MCF 10A (cell line): ENCODE data around the gene CA9. TPM values are rescaled to one million over a fixed set of nuclear protein-coding genes. Genes with fewer than 3 reads are reported as not detected.

Experiments
- BruUV-seq: library from RNA; stranded (reverse); fragments of 400-500 nt; replicated peaks from 2 replicates; lab custom pipeline; 2021; lab: Mats Ljungman, UMichigan
- CTCF ChIA-PET: fragments of 300-600 bp; sonication (Branson Sonifier 250); formaldehyde crosslinking; extraction: SDS; loops from one replicate; lab custom pipeline; 2021; ENCODE audit warnings: antibody characterized with exemption, inconsistent platforms; lab: Yijun Ruan, JAX
- POLR2A ChIA-PET: fragments of 300-600, 350-650 bp; sonication (Branson Sonifier 250); formaldehyde crosslinking; extraction: SDS; loops from one replicate; lab custom pipeline; 2020; ENCODE audit warnings: antibody characterized with exemption, inconsistent platforms; lab: Yijun Ruan, JAX
- DNase-seq: peaks from one replicate; pipeline ENCODE4 v3.0.0-alpha.2; 2018; ENCODE audit not compliant: unreplicated experiment
- H3K27ac Mint-ChIP-seq: one replicate; pipeline ENCODE4 v1.8.0; 2022; ENCODE audit warnings: mild to moderate bottlenecking, low read depth, mixed read lengths; ENCODE audit not compliant: unreplicated experiment
- H3K27me3 Mint-ChIP-seq: one replicate; pipeline ENCODE4 v1.8.0; 2022; ENCODE audit warnings: mixed read lengths; ENCODE audit not compliant: insufficient read depth, unreplicated experiment
- H3K36me3 Mint-ChIP-seq: one replicate; pipeline ENCODE4 v1.8.0; 2022; ENCODE audit warnings: mild to moderate bottlenecking, moderate library complexity, mixed read lengths; ENCODE audit not compliant: insufficient read depth, unreplicated experiment
- H3K4me1 Mint-ChIP-seq: one replicate; pipeline ENCODE4 v1.8.0; 2022; ENCODE audit warnings: mixed read lengths; ENCODE audit not compliant: insufficient read depth, unreplicated experiment
- H3K4me3 Mint-ChIP-seq: one replicate; pipeline ENCODE4 v1.8.0; 2022; ENCODE audit warnings: mild to moderate bottlenecking, moderate library complexity, mixed read lengths; ENCODE audit not compliant: unreplicated experiment
- H3K9me3 Mint-ChIP-seq: one replicate; pipeline ENCODE4 v1.8.0; 2022; ENCODE audit warnings: mixed read lengths; ENCODE audit not compliant: unreplicated experiment
- intact Hi-C: fragments of 100-400 bp; cut with micrococcal nuclease; formaldehyde crosslinking; loops from 2 replicates; pipeline ENCODE4 v1.14.1; 2022
- total RNA-seq: library from RNA; stranded (reverse); gene quantifications from 2 replicates; pipeline ENCODE4 v1.2.3, GENCODE V29; 2022
- TF ChIP-seq, protein P1 (sequence below): fragments of 200-600 bp; IDR thresholded peaks from one replicate; pipeline ENCODE4 v1.8.0; 2022; ENCODE audit warnings: antibody characterized with exemption, mild to moderate bottlenecking; ENCODE audit not compliant: unreplicated experiment

The CA9 gene
- total RNA-seq, 1 experiment from 2014 or later: not detected

DNA sequence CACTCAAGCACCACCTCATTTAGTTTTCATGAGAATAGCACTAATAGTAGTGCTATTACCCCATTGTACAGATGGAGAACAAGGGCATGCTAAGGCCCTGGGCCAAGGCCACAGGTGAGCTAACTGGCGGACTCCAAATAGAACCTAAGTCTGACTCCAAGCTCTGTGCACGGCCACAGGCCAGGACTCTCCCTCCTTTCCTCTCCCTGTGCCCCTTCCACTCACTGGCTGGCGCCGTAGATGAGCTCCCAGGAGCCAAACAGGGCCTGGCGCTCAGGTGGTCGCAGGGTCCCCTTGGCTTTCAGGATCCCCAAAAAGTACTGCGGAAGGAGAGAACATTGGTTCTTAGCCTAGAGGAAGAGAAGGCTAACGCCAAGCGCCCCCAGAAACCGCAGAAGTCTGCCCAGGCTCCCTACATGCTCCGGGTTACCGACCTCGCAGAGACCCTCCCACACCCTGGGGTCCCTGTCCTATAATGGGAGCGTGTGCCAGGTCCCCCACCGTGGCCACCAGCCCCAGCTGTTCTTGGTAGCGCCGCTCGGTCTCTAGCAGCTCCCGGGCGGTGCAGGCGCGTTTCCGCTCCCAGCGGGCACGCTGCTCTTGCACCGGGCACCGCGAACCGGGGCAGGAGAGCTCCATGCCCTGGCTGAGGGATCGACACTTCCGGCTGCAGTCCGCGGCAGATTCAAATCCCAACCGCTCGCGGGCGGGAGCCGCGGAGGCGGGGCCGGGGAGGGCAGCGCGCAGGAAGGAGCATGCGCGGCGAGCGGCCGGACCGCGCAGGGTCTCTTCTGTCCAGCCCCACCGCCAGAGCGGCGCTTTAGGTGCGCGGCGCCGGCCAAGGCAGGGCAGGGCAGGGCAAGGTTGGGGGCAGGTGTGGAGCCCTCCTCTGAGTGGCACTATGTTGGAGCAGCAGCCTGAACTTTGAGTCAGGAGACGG is 8.9 kb upstream of the CA9 start, which contains the start of gene ARHGEF39:
TSS of gene ARHGEF39 (minus strand) at position 665 of the 940 bp plus-strand sequence. CDS start at position 639, 26 bp downstream.
- H3K4me3 Mint-ChIP-seq: peak within 1 kb of the TSS; percentile 86
- DNase-seq: peak; percentile 83
- no peaks in the 10 kb centered on the region for H3K9me3 Mint-ChIP-seq
- TSS peak; percentile 47 for BruUV-seq
- H3K27me3 Mint-ChIP-seq: no peaks in the 10 kb centered on the region
- TF ChIP-seq, protein P1, sequence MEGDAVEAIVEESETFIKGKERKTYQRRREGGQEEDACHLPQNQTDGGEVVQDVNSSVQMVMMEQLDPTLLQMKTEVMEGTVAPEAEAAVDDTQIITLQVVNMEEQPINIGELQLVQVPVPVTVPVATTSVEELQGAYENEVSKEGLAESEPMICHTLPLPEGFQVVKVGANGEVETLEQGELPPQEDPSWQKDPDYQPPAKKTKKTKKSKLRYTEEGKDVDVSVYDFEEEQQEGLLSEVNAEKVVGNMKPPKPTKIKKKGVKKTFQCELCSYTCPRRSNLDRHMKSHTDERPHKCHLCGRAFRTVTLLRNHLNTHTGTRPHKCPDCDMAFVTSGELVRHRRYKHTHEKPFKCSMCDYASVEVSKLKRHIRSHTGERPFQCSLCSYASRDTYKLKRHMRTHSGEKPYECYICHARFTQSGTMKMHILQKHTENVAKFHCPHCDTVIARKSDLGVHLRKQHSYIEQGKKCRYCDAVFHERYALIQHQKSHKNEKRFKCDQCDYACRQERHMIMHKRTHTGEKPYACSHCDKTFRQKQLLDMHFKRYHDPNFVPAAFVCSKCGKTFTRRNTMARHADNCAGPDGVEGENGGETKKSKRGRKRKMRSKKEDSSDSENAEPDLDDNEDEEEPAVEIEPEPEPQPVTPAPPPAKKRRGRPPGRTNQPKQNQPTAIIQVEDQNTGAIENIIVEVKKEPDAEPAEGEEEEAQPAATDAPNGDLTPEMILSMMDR: no peak
- H3K4me1 Mint-ChIP-seq: peaks cover 21% of the 10 kb centered on the region
- CTCF ChIA-PET: interaction anchor here (0.6 to 11.0 kb wide), 12 partner anchors 9 to 290 kb away, joined by 3 to 119 read pairs (median 4); partner anchors contain the start of genes CREB3, TLN1 and TPM2
- intact Hi-C loops: no loop called here
- H3K36me3 Mint-ChIP-seq: peaks cover 20% of the 10 kb centered on the region
- POLR2A ChIA-PET: interaction anchor here (0.6 to 4.0 kb wide), 18 partner anchors 9 to 619 kb away, joined by 3 to 29 read pairs (median 4); partner anchors contain the start of genes CA9, CREB3, GBA2 and RGP1
- H3K27ac Mint-ChIP-seq: no peak within 1 kb of the TSS

GRCh38 chr9:35665471-35665818 is 8.3 kb upstream of the CA9 start:
- Mint-ChIP-seq H3K27me3 (no peaks in the 10 kb centered on the region), H3K4me1 (peaks cover 18% of the 10 kb centered on the region), H3K27ac (no peak overlapping the region), H3K4me3 (peak overlapping the region; percentile 86), H3K9me3 (no peaks in the 10 kb centered on the region), H3K36me3 (peaks cover 20% of the 10 kb centered on the region)
- intact Hi-C loops: no loop called here
- BruUV-seq: no TSS peak
- ChIA-PET POLR2A (interaction anchor here (0.8 to 4.0 kb wide), 14 partner anchors 9 to 620 kb away, joined by 3 to 29 read pairs (median 4); partner anchors contain the start of genes CA9, CREB3, GBA2 and RGP1), CTCF (interaction anchor here (0.6 to 11.0 kb wide), 8 partner anchors 10 to 148 kb away, joined by 3 to 119 read pairs (median 4); partner anchors contain the start of genes CREB3, GBA2, RGP1 and TLN1)
- TF ChIP-seq, protein P1: no peak
- no peak for DNase-seq

DNA sequence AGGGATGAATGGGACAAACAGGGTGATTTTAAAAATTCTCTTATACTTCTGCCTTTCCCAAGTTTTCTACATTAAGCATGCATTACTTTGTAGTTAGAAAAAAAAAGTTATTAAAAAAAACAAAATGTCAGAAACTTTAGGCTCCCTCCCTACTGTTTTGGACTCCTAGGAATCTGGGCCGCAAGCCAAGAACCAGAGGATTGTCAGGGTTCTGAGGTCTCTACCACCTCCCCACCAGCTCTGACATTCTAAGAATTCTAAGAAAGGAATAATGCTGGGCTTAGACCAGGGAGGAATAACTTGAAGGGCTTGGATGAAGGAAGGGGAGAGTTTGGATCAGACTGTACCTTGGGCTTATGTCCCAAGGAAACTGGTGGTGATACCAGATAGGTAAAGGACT is 7.7 kb upstream of the CA9 start:
- ChIA-PET CTCF (interaction anchor here (0.7 to 11.0 kb wide), 7 partner anchors 12 to 83 kb away, joined by 3 to 119 read pairs (median 4); partner anchors contain the start of genes CREB3, GBA2, RGP1 and TLN1), POLR2A (interaction anchor here (0.8 to 4.0 kb wide), 11 partner anchors 8 to 620 kb away, joined by 3 to 29 read pairs (median 4); partner anchors contain the start of genes CA9, CREB3, GBA2 and RGP1)
- H3K36me3 Mint-ChIP-seq: peaks cover 14% of the 10 kb centered on the region
- no peak for DNase-seq
- H3K9me3 Mint-ChIP-seq: no peaks in the 10 kb centered on the region
- intact Hi-C loops: no loop called here
- H3K27ac Mint-ChIP-seq: no peak overlapping the region
- TF ChIP-seq, protein P1: no peak
- no TSS peak for BruUV-seq
- peaks cover 12% of the 10 kb centered on the region for H3K4me1 Mint-ChIP-seq
- peak overlapping the region; percentile 86 for H3K4me3 Mint-ChIP-seq
- H3K27me3 Mint-ChIP-seq: no peaks in the 10 kb centered on the region
